NCI-H1105 treated with DMSO at 0.1 percent for 48 hours (cell line): Measurements from ENCODE around the gene CD300LD.
"Not testable (repeated sequence)": the region's sequence is repeated elsewhere in the genome, so short reads cannot be mapped to it uniquely, and the experiment has no call there.

Experiments used
- DNase-seq: peaks from one replicate; lab custom pipeline; 2025; lab: John Stamatoyannopoulos, UW

Gene CD300LD

GRCh38 chr17:74606050-74606449 is 14.0 kb upstream of the CD300LD start:
- DNase-seq: no peak

- no peak for DNase-seq
These were observed 13.3 kb upstream of the CD300LD start for GRCh38 chr17:74605361-74605760.

- no peak for DNase-seq
These were observed 12.7 kb upstream of the CD300LD start for GRCh38 chr17:74604761-74605160.

- DNase-seq: no peak
These were observed 12.1 kb upstream of the CD300LD start for GRCh38 chr17:74604200-74604599.

GRCh38 chr17:74603746-74604145 is 11.7 kb upstream of the CD300LD start:
- no peak for DNase-seq

- DNase-seq: no peak
These were observed 11.1 kb upstream of the CD300LD start for GRCh38 chr17:74603037-74603635.

GRCh38 chr17:74601944-74602572 is 10.0 kb upstream of the CD300LD start:
- no peak for DNase-seq

GRCh38 chr17:74599448-74599939 is 7.4 kb upstream of the CD300LD start:
- no peak for DNase-seq

- no peak for DNase-seq
These were observed 6.9 kb upstream of the CD300LD start for GRCh38 chr17:74599023-74599399.

- DNase-seq: no peak
These were observed 6.4 kb upstream of the CD300LD start for GRCh38 chr17:74598346-74599022.

- DNase-seq: no peak
These were observed 5.1 kb upstream of the CD300LD start for GRCh38 chr17:74597069-74597790.

- no peak for DNase-seq
These were observed 3.1 kb upstream of the CD300LD start for GRCh38 chr17:74595037-74595750.

GRCh38 chr17:74591503-74591902 is 580 bp downstream of the CD300LD start:
- no peak for DNase-seq

- no peak for DNase-seq
These were observed 6.4 kb downstream of the CD300LD start for GRCh38 chr17:74585711-74586110.

- DNase-seq: no peak
These were observed 7.6 kb downstream of the CD300LD start for GRCh38 chr17:74584292-74585060.

- DNase-seq: no peak
These were observed 9.4 kb downstream of the CD300LD start for GRCh38 chr17:74582633-74583032.

- DNase-seq: no peak
These were observed 12.2 kb downstream of the CD300LD start for GRCh38 chr17:74579900-74580299.

- no peak for DNase-seq
These were observed 13.1 kb downstream of the CD300LD start for GRCh38 chr17:74578979-74579378.

GRCh38 chr17:74574489-74575142 is 17.5 kb downstream of the CD300LD start:
- DNase-seq: no peak

- DNase-seq: not testable (repeated sequence)
These were observed 18.4 kb downstream of the CD300LD start for GRCh38 chr17:74573635-74574034.

- DNase-seq: no peak
These were observed 18.9 kb downstream of the CD300LD start for GRCh38 chr17:74573169-74573568.
